Stimulated activated CD8-positive, alpha-beta memory T cell treated with anti-CD3 and anti-CD28 coated beads, Interleukin-12 subunit alpha, Interleukin-12 subunit beta, amount 100 ng/mL, for 24 hours (primary cell): ENCODE results near the gene ZNF267.
"Not testable (repeated sequence)": the region's sequence is repeated elsewhere in the genome, so short reads cannot be mapped to it uniquely, and the experiment has no call there.

Experiments used
- DNase-seq: peaks from one replicate; pipeline ENCODE4 v3.0.0-alpha.2; 2020; ENCODE audit errors: extremely low read depth

The ZNF267 gene

DNA sequence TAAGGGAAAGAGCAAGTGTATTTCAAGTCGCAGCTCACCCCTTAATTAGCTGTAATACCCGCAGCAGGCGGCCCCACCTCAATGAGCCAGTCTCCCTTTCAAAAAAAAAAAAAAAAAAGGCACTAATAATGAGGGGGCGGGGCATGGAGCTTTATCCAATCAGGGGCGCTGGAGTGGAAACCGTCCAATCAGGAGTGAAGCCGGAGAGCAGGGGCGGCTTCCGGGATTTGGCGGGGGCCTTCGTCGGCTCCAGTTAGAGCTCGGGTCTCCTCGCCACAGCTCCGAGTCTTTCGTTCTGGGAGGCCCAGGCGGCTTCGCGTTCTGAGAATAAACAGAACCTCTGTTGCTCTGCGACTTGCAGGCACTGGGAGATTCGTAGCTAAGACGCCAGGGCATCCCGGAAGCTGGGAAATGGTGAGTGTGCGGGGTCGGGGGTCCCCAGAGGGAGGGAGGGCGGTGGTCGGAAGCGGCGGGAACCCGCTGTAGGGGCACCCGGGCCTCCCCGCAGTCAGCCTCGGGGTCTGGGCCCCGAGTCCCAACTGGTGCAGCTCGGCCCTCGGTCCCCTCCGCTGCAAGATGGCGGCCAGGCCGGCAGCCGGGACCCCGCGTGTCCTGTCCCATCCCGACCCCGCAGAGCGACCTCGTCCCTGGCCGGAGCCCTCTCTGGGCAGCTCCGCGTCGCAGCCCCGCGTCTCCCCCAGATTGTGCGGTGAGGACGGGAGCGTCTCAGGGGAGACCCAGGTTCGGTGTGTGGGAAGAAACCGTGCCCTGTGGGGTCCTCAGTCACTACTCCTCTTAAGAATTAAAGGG lies at the start of gene ZNF267:
ZNF267 (plus strand) TSS at position 252 of the 810 bp plus-strand sequence; CDS start at position 412, 160 bp downstream.
- peak; percentile 86 for DNase-seq

DNA sequence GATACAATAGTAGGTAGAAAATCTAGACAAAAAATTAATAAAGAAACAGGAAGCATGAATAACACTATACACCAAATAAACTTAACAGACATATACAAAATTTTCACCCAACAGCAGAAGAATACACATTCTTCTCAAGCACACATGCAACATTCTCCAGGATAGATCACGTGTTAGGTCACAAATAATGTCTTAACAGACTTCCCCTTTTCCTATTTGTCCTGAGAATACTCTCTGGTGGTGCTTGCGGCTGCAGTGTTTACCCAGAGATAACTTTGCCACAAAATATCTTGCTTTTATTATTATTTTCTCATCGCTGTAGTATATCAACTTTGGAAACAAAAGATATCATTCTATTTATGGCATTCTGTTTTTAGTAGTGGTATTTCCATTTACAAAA lies 40.6 kb upstream of the ZNF267 start:
- DNase-seq: no peak

DNA sequence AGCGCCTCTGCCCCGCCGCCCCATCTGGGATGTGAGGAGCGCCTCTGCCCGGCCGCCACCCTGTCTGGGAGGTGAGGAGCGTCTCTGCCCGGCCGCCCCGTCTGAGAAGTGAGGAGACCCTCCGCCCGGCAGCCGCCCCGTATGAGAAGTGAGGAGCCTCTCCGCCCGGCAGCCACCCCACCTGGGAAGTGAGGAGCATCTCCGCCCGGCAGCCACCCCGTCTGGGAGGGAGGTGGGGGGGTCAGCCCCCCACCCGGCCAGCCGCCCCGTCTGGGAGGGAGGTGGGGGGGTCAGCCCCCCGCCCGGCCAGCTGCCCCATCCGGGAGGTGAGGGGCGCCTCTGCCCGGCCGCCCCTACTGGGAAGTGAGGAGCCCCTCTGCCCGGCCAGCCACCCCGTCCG lies 37.2 kb upstream of the ZNF267 start:
- DNase-seq: not testable (repeated sequence)

DNA sequence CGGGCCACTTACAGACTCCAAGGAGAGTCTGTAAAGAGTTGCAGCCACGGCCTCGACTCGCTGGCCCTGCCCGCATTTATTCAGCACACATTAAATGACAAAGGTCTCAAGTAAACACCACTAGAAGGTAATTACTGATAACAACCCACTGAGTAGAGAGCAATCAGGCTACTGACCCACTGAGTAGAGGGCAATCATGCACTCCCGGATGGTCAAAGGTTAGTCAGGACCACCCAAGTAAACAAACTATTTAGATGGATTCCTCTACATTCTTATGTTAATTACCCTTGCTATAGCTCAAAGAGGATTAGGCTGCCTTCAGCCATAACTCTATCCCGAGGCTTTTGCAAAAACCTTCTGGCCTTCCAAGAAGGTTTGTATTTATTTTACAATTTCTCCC lies 30.7 kb upstream of the ZNF267 start:
- no peak for DNase-seq

DNA sequence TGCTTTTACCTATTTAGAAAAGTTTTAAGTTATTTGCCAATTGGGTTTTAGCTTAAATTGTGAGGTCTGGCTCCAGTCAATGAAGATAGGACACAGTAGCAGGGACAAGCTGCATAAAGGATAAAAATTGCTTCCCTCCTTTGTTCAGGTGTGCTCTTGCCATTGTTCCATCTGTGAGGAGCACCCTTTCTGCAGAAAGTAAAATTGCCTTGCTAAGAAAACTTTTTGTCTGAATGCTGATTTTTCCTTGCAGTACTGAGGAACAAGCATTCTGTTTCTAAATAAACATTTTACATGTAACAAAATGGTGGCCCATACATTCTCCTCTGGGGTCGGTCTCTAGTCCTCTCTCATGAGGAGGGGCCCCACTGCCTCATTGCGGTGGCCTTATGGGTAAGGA lies 25.0 kb upstream of the ZNF267 start:
- not testable (repeated sequence) for DNase-seq

DNA sequence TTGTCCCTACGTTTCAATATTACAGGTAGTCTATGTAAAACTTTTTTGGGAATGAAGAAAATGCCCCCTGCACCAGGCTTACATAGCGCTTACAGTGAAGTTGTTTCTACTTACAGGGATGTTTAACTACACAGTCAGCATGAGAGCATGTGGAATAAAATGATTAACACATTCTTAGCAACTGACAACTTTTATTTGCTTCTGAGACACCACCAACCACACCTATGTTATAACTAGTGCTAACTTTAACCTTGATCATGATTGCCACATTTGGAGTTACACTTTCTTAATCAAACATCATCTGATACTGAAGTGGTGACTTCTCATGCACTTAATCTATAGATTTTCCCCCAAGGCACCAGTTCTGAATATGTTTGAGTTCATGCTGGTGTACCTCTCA lies 20.3 kb upstream of the ZNF267 start:
- no peak for DNase-seq

DNA sequence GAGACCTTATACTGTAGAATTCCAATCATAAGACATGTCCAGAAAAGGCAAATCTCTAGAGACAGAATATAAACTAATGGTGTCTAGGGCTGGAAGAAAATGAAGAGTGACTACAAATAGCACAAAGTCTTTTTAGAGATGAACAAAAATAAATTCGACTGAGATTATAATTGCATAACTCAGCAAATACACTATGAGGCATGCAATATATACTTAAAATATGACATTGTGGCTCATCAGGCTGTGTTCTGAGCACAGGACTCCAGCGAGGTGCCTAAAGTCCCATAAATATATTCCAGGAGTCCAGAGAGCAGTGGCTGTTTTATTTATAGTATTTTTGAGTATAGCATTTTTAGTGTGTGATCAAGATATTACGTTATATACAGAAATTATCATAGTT lies 13.1 kb upstream of the ZNF267 start:
- DNase-seq: no peak

DNA sequence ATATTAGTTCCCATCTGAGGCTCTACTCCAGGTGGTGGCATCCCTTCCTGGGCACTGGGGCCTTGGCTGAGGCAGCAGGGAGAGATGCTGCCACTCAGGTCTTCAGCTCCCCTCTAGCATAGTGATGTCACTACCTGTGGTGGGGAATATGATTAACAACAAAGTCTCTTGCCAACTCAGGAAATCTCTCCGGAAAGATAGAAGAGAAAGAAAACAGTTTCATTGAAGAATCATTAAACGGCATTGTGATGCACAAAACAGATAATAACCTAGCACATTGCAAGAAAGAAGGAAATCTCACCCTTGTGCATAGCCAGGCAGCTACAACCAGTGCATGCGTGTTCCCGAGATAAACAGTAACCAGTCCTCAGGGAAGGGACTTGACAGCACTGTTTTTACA lies 12.2 kb upstream of the ZNF267 start:
- no peak for DNase-seq

DNA sequence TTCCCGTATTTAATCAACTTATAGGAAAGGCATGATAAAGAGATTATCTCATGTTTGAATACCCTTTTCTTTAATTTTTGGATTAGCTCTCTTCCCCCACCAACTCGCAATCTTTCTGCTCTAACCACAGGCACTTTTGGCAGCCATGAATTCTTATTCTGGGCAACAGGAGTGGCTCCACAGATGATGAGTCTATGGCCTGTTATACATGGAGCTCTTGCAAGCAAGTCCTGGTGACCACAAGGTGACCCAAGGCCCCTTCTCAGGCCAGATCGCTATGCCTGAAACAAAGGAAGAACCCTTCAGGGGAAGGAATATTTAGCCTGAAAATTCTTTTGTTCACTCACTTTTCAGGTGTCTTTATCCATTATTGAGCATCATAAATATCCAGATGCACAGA lies 10.8 kb upstream of the ZNF267 start:
- no peak for DNase-seq

DNA sequence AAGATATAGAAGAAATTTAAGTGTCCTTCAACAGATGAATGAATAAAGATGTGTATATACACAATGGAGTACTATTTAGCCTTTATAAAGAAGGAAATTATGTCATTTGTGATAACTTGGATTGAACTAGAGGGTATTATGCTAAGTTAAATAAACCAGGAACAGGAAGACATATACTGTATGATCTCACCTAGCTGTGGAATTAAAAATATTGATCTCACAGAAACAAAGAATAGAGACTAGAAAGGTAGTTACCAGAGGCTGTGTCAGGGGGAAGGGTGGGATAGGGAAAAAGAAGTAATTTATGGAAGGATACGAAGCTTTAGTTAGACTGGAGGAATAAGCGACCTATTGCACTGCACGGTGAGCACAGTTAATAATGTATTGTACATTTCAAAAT lies 5.4 kb upstream of the ZNF267 start:
- DNase-seq: no peak

DNA sequence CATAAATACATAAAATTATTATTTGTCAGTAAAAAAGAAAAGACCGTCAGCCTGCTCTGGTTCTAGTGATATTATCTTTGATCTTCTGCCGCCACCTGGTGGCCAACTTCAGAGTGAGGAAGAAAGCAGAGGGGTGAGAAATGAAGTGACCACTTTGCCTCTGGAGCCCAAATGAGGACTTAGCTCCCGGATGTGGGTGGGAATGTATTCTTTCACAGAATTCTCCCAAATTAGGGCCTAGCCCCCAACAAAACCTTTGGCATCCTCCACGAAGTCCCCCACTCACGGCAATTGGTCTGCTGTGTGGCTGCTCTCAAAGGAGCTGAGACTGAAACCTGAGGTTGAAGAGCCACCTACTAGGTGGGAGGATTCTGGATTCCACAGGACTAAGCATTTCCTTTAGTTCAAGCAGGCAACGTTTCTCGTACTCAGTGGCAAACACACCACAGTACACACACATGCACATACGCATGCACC lies 4.9 kb upstream of the ZNF267 start:
- no peak for DNase-seq

DNA sequence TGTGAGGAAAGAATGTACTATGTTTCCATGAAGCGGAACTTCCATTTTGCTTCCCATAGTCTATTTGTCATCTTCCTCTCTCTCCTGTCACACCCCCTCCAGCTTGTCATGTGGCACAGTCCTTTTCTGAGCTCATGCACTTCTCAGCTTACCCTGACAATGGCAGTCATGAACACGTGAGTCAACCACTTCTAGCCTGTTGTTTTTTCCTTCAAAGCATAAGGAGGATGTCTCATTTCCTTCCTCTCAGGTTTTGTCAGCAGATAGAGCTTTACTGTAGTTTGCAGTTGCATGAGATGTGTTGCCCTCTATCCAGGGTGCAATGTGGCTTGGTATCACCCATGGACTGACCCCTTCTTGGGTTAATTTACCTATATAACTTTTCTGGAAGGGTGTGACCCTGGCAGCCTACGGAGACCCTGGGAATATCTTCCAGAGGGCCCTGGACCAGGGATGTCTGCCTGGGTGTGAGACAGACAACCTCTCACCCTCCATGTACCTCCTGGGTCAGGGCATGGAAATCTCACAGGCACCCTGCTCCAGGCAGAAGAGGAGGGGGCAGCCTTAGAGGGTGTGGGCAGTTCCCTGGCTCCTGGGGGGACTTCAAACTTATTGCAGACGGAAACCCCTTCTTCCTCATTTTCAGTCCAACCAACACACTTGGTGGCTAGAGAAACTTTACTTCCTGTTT lies 4.0 kb upstream of the ZNF267 start:
- DNase-seq: no peak

DNA sequence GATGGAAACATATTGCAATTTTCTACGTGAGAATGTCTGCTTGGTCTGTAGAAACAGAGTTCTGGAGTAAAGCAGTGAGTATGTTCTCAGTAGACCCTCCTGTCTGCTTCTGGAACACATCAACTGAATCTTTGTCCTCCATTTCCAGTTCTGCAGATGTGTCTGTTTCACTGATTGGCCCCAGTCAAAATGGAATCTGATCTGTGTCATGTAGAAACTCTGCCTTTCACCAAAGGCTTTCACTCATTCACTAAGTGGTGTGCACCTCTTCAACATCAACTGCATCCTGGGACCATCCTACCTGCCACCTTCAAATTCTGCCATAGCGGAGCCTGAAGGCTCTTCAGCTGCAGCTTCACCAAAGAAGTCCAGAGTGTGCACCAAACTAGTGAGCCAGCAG lies 2.8 kb upstream of the ZNF267 start:
- no peak for DNase-seq

DNA sequence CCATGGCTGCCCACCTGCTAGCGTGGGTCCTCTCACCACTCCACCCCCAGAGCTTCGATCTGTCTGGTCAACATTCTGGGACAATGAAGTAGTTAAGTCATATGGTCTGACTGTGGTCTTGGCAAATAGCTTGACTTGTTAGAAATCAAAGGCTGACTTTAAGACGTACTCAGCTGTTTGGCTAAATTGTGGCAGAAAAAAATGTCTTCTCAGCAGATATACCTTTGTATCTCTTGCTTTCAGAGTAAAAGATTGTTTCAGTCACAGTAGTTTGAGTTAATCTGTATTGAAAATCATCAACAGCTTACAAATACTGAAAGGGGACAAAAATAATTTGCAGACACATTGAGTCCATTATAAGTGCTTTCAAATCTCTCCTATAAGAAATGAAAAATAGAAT lies 2.1 kb upstream of the ZNF267 start:
- no peak for DNase-seq

DNA sequence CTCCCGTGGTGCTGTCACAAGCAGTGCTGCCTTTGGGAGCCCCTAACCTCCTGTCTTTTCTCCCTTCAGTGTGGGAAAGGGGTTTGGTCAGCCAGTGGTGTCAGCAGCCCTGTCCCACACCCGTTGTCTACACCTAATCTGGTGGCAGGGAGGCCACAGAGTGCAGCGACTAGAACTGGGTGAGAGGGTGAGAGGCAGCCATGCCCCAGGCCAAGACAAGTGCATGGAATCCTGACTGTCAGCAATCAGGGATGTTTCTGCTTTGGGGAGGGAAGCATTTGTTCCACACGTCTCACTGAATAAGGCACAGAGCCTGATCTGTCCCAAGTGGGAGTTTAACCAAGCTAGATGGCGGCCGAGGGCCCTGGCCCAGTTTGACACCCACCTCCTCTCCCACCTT lies 1.4 kb upstream of the ZNF267 start:
- DNase-seq: no peak

DNA sequence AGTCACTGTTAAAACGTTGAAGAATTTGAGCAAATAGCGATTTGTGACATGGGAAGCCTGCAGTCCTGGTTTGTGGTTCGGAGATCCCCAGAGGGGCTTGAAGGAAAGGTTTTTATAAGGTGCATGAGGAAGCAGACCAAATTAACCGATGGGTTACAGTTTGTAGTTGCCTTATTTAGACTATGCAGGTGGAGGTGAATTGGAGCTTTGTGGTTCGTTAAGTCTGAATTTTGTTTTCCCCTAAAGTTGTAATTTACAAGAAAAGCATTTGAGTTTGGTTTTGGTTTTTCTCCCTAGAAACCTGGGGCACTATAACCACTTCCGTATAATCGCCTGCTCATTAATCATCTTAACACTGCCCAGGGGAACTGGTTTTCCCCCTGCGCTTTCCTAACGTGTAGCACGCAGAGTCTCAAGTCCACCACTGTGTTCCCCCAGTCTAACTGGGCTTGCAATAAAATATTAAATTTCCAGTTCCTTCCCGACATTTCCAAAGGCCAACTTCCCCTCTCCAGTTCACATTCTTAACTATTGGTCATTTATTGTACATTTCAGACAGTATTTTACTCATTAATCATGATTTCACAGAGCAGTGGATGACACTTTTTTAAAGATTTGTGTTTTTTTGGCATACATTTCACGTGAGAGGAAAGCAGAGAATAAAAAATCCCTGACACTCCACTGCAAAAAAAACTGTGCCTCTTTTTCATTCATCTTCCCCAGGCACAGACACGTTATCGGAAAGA lies 932 bp downstream of the ZNF267 start:
- no peak for DNase-seq

DNA sequence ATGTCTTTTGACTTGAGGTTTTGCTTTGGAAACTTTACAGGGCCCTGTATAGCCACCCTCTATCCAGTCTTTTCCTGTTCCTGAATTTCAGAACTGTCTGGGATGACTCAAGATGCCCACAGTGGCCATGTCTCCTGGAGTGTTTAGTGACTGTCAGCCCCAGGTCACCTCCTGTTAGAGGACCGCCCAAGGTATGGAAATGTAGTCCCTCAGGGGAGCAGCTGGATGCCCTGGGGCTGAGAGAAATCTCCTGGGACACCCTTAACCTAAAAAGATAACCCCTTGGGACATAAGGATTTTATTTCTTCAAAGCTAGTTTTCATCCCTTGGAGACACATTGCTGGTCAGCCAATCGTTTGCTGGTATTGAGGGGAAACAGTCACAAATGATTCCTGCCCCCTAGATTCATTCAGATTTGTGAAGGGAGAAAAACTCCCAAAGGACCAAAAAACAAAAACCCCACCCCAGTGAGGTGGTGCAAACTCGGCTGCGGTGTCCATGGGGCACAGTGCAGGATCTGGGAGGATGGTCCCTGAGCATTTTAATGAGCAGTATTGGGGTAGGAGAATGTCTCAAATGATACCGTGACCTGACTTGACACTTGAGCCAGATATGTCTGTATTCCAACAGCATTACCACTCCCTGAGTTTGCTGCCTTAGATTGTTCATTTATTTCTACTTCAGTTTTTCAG lies 1.7 kb downstream of the ZNF267 start:
- DNase-seq: no peak

DNA sequence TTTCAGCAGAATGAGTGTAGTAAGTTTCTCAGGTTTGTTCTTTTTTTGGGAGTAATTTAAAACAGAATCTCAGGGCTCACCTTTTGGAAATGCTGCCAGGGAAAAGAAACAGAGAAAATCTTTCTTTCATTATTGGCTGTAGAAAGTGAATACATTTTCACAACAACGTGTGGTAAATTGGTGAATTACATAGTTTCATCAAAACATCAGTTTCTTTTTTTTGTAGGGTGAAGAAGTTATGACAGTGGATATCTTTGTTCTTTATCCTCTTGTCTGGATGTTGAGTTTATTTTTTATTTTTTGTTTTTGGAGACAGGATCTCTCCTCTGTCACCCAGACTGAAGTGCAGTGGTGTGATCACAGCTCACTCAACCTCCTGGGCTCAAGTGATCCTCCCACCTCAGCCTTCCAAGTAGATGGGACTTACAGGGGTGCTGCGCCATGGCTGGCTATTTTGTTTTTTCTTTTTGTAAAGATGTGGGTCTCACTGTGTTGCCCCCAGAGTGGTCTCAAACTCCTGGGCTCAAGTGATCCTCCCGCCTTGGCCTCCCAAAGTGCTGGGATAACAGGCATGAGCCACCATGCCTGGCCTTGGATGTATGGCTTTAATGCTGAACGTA lies 2.4 kb downstream of the ZNF267 start:
- no peak for DNase-seq

DNA sequence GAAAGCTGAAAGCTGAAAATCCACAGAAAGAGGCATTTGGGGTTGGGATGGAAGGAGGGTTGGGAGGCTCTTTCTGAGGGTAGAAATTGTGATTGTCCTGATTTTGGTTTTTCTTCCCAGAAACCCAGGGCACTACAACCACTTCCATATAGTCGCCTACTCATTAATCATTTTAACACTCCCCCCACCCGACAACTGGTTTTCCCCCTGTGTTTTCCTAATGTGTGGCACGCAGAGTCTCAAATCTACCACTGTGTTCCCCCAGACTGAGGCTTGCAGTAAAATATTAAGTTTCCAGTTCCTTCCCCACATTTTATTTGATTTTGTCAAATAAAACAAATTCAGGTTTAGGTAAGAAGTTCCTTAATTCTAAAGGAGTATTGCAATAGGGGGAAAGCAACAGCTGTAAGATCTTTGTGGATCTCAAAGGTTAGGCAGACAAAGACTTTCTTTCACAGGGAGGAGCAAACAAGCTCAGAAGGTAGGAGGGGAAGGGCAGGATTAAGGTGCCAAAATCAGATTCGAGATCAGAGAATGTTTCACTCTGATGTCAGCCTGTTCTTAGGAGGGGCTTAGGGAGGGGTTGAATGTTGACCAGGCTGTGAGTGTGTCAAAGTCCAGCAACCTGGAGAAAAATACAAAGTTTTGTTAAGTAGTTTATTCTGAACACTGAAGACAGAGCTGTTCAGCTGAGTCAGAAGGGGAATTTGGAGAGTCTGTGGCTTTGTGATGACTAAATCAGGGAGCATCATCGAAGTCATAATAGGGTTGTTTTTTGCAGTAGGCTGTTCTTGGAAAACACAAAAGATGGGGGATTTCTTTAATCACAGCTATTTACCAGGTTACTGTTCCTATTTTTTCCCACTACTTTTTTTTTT lies 3.6 kb downstream of the ZNF267 start:
- DNase-seq: no peak

DNA sequence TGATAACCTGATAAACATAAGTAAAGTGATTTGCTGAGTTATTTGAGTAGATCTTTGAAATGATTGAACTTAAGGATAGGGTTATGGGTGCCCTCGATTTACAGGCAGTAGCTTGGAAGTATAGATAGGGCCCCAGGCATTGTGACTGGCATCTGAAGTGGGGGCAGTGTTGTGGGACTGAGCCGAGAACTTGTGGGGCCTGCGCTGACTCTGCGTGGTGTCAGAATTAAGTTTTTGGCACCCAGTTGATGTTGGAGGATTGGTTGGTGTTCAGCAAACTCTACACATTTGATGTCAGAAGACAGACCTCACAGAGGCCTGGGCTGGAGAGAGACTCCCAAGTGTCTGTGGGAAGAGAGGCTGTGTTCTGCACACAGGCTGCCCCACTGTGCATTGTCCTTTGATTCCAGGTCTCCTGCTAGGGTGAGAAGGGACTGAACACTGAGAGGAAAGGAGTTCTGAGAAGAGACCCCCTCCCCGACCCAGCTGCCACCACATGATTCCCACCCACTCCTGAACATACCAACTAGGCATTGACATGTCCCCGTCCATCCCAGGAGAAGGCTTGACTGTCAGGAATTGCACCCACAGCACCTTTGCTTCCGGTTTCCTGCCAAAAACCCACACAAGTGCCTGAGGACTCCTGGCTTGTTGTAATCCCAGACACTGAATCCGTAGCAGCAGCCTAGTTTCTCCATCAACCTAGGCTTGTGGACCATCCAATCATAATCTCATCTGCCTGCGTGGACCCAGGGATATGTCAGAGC lies 4.5 kb downstream of the ZNF267 start:
- DNase-seq: no peak
